Measurements from ENCODE around the gene SP9.

GRCh38 chr2:174385201-174385600 lies 50.4 kb downstream of the SP9 start:
- TF ChIP-seq CTCF (IDR thresholded peaks at IDR 0.05) (no peak), POLR2A (IDR thresholded peaks at IDR 0.05) (no peak)
